Fibroblast of skin of left quadriceps (primary cell): ENCODE measurements around the gene CCND1.
"Not testable (repeated sequence)": the region's sequence is repeated elsewhere in the genome, so short reads cannot be mapped to it uniquely, and the experiment has no call there.

Experiments
- DNase-seq, 2 experiments: peaks; one replicate each; pipeline ENCODE4 v3.0.0-alpha.2; 2013; ENCODE audit warnings: low read depth in 2 of 2

Gene CCND1

GRCh38 chr11:69666752-69667536 is 26.0 kb downstream of the CCND1 start:
- DNase-seq, result no peak

- DNase-seq, result no peak
Measured at GRCh38 chr11:69667619-69668604, 27.0 kb downstream of the CCND1 start.

- no peak for DNase-seq
Measured at GRCh38 chr11:69669486-69669885, 28.5 kb downstream of the CCND1 start.

- DNase-seq, result peak; percentile 57 to 61
Measured at GRCh38 chr11:69670158-69670845, 29.3 kb downstream of the CCND1 start.

GRCh38 chr11:69671734-69672465 is 30.9 kb downstream of the CCND1 start:
- DNase-seq, result no peak

GRCh38 chr11:69674267-69674885 is 33.4 kb downstream of the CCND1 start:
- DNase-seq, result no peak

GRCh38 chr11:69674886-69675714 is 34.1 kb downstream of the CCND1 start, which contains the start of gene LTO1:
Gene LTO1 (minus strand): TSS chr11:69675353. CDS start chr11:69675239, 114 bp downstream.
- DNase-seq, result peak; percentile 87 to 89

- no peak for DNase-seq
Measured at GRCh38 chr11:69677749-69678148, 36.8 kb downstream of the CCND1 start.

- no peak for DNase-seq
Measured at GRCh38 chr11:69680688-69681087, 39.7 kb downstream of the CCND1 start.

- DNase-seq, result no peak
Measured at GRCh38 chr11:69682221-69682620, 41.3 kb downstream of the CCND1 start.

GRCh38 chr11:69682681-69683326 is 41.8 kb downstream of the CCND1 start:
- DNase-seq, result no peak

GRCh38 chr11:69683764-69684333 is 42.9 kb downstream of the CCND1 start:
- no peak for DNase-seq

GRCh38 chr11:69684651-69685050 is 43.7 kb downstream of the CCND1 start:
- no peak for DNase-seq

- no peak for DNase-seq
Measured at GRCh38 chr11:69685348-69685747, 44.4 kb downstream of the CCND1 start.

- no peak for DNase-seq
Measured at GRCh38 chr11:69686452-69686851, 45.5 kb downstream of the CCND1 start.

GRCh38 chr11:69686856-69687255 is 45.9 kb downstream of the CCND1 start:
- DNase-seq, result no peak

GRCh38 chr11:69687969-69688771 is 47.2 kb downstream of the CCND1 start:
- not testable (repeated sequence) for DNase-seq
